K562 (cell line): ENCODE results near the gene LY6G6C. TPM values are rescaled to one million over a fixed set of nuclear protein-coding genes. Genes with fewer than 3 reads are reported as not detected.
A peak's percentile ranks its signal among the peaks of the same experiment; 100 is the strongest.

Experiments
- ASH1L ChIP-seq: fragments of 450-650 bp; IDR thresholded peaks from 2 replicates; pipeline ENCODE4 v1.6.1; 2018; ENCODE audit warnings: borderline replicate concordance, mild to moderate bottlenecking, low read depth; ENCODE audit not compliant: partially characterized antibody
- BCL6 ChIP-seq: fragments of 250-450 bp; sonication (Bioruptor Pico); IDR thresholded peaks from 2 replicates; pipeline ENCODE4 v1.4.0; 2020
- CHD1 ChIP-seq: fragments of 200-600 bp; sonication (generic); IDR thresholded peaks from one replicate; pipeline ENCODE4 v1.6.1; 2012; ENCODE audit warnings: mild to moderate bottlenecking, moderate library complexity, low read length, inconsistent platforms
- CSDE1 ChIP-seq, 2 experiments: fragments of 450-650 bp; IDR thresholded peaks; 2 replicates each; pipeline ENCODE4 v1.6.1; 2016; ENCODE audit warnings: mild to moderate bottlenecking in 1 of 2
- DMBX1 ChIP-seq: fragments of 250-450 bp; sonication (Bioruptor Pico); IDR thresholded peaks from 2 replicates; pipeline ENCODE4 v1.8.0; 2022; ENCODE audit warnings: inconsistent platforms, mild to moderate bottlenecking, moderate library complexity, borderline replicate concordance
- E2F1 ChIP-seq: sonication (generic); formaldehyde crosslinking; IDR thresholded peaks from 2 replicates; pipeline ENCODE4 v1.8.1; 2023; ENCODE audit warnings: mild to moderate bottlenecking, missing genetic modification reagents, moderate library complexity
- ELF2 ChIP-seq: fragments of 250-450 bp; sonication (Bioruptor Pico); IDR thresholded peaks from 2 replicates; pipeline ENCODE4 v1.5.0; 2021; ENCODE audit warnings: mild to moderate bottlenecking
- FOXM1 ChIP-seq, 2 experiments: fragments of 450-650 bp in 1 of 2; sonication (generic) in 1 of 2; formaldehyde crosslinking in 1 of 2; IDR thresholded peaks; 2 replicates each; pipeline versions ENCODE4 v1.6.1 to v1.9.0; 2017 to 2022; ENCODE audit warnings: low read depth in 2 of 2, mild to moderate bottlenecking in 2 of 2, missing genetic modification reagents in 1 of 2, moderate library complexity in 1 of 2
- KLF10 ChIP-seq: fragments of 250-450 bp; sonication (Bioruptor Pico); IDR thresholded peaks from 2 replicates; pipeline ENCODE4 v1.6.1; 2021; ENCODE audit warnings: matching md5 sums
- NFIC ChIP-seq: fragments of 450-650 bp; IDR thresholded peaks from 2 replicates; pipeline ENCODE4 v1.6.1; 2017; ENCODE audit warnings: mild to moderate bottlenecking, inconsistent platforms
- NR4A1 ChIP-seq, 2 experiments: fragments of 250-450 bp in 1 of 2; fragments of 450-650 bp in 1 of 2; sonication (Bioruptor Pico) in 1 of 2; IDR thresholded peaks; 2 replicates each; pipeline versions ENCODE4 v1.4.0 to v1.6.1; 2016 to 2020; ENCODE audit warnings: mild to moderate bottlenecking in 2 of 2, missing compliant biosample characterization in 1 of 2, missing genetic modification characterization in 1 of 2, moderate library complexity in 1 of 2
- RBBP5 ChIP-seq: fragments of 200-600 bp; sonication (generic); IDR thresholded peaks from 2 replicates; pipeline ENCODE4 v1.6.1; 2012; ENCODE audit warnings: borderline replicate concordance, mild to moderate bottlenecking, low read length, control low read depth, inconsistent platforms; ENCODE audit not compliant: insufficient read depth, poor library complexity, severe bottlenecking
- SMARCA5 ChIP-seq: fragments of 450-650 bp; IDR thresholded peaks from 2 replicates; pipeline ENCODE4 v1.6.1; 2016
- SRSF1 ChIP-seq: fragments of 200-400 bp; formaldehyde crosslinking; IDR thresholded peaks from 2 replicates; pipeline ENCODE4 v1.6.1; 2017; ENCODE audit warnings: mild to moderate bottlenecking, low read depth, low read length, moderate library complexity
- ZNF57 ChIP-seq: fragments of 450-650 bp; formaldehyde crosslinking; IDR thresholded peaks from 2 replicates; pipeline ENCODE4 v1.4.0; 2020; ENCODE audit warnings: mild to moderate bottlenecking, moderate library complexity
- ZNF583 ChIP-seq: fragments of 250-450 bp; sonication (Bioruptor Pico); IDR thresholded peaks from 2 replicates; pipeline ENCODE4 v1.4.0; 2020
- ZNF584 ChIP-seq: fragments of 200-800 bp; sonication (Bioruptor generic); IDR thresholded peaks from 2 replicates; pipeline ENCODE4 v1.6.1; 2016; ENCODE audit warnings: low read depth, mild to moderate bottlenecking, missing genetic modification characterization, missing compliant biosample characterization
- ZSCAN29 ChIP-seq: fragments of 450-650 bp; IDR thresholded peaks from 2 replicates; pipeline ENCODE4 v1.6.1; 2017
- polyA plus RNA-seq, 8 experiments: library from polyadenylated mRNA; depleted of rRNA in 4 of 8; stranded (reverse) in 5 of 8; unstranded in 3 of 8; fragments of >200 nt; fragmentation: Nextera tagmentation in 2 of 8; fragmentation: Illumina TruSeq in 1 of 8; extraction: Ambion mirVana in 2 of 8; extraction: Trizol in 1 of 8; gene quantifications; 2 replicates each; pipeline versions ENCODE4 v1.2.1 to v1.2.3, GENCODE V29; 2011 to 2014; ENCODE audit warnings: inconsistent platforms in 1 of 8, missing spikeins in 1 of 8
- total RNA-seq, 7 experiments: library from RNA; depleted of rRNA in 6 of 7; stranded (reverse); fragments of >200 nt in 6 of 7; fragmentation: Illumina TruSeq in 2 of 7; extraction: Trizol in 2 of 7; gene quantifications; 2 replicates each; pipeline versions ENCODE4 v1.2.1 to v1.2.3, GENCODE V29; 2011 to 2021; ENCODE audit warnings: low replicate concordance in 1 of 7
- TF ChIP-seq, protein P1 (sequence below): fragments of 450-650 bp; formaldehyde crosslinking; IDR thresholded peaks from 2 replicates; pipeline ENCODE4 v1.4.0; 2020; ENCODE audit warnings: mild to moderate bottlenecking
- TF ChIP-seq, protein P2 (sequence below): sonication (generic); formaldehyde crosslinking; IDR thresholded peaks from 2 replicates; pipeline ENCODE4 v1.8.1; 2023; ENCODE audit warnings: missing genetic modification reagents, mild to moderate bottlenecking, borderline replicate concordance

Gene LY6G6C
- total and polyA plus RNA-seq, 9 of the 15 experiments (the other 6 are each of a cell fraction or from before 2014, with no cell fraction given) = 0.06 to 0.20 TPM; not detected in 7

GRCh38 chr6:31734247-31734820, 12.8 kb upstream of the LY6G6C start (continued):
- TF ChIP-seq, protein P1, sequence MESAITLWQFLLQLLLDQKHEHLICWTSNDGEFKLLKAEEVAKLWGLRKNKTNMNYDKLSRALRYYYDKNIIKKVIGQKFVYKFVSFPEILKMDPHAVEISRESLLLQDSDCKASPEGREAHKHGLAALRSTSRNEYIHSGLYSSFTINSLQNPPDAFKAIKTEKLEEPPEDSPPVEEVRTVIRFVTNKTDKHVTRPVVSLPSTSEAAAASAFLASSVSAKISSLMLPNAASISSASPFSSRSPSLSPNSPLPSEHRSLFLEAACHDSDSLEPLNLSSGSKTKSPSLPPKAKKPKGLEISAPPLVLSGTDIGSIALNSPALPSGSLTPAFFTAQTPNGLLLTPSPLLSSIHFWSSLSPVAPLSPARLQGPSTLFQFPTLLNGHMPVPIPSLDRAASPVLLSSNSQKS (CRISPR knock-in tag) = no peak
- TF ChIP-seq NFIC = no peak
- TF ChIP-seq ZNF583 (CRISPR knock-in tag) = no peak
- no peak for TF ChIP-seq RBBP5
- 0 out of 2 replicates have a peak, but pooled peaks have one; percentile 46 for TF ChIP-seq KLF10 (CRISPR knock-in tag)
- TF ChIP-seq ELF2 (CRISPR knock-in tag) = 0 out of 2 replicates have a peak, but pooled peaks have one; percentile 41
- TF ChIP-seq ZNF57 (CRISPR knock-in tag) = 0 out of 2 replicates have a peak, but pooled peaks have one; percentile 6
- TF ChIP-seq NR4A1 (CRISPR knock-in tag; IDR thresholded peaks at IDR 0.05) = no peak
- peak; percentile 37; the same call in 1 of the 2 replicates for TF ChIP-seq NR4A1 (tag; IDR thresholded peaks at IDR 0.05)
- TF ChIP-seq ZNF584 (CRISPR knock-in tag) = no peak
- TF ChIP-seq CSDE1 (IDR thresholded peaks at IDR 0.05) = peak in 1 of 2 experiments; percentile 34; a peak in 1 of 4 replicates
- TF ChIP-seq E2F1 = peak; percentile 70; the same call in 1 of the 2 replicates
- TF ChIP-seq SRSF1 = no peak
- TF ChIP-seq FOXM1 (IDR thresholded peaks at IDR 0.05; ENCODE audit: low read depth) = no peak
- peak; percentile 40; the same call in 1 of the 2 replicates for TF ChIP-seq FOXM1 (CRISPR knock-in tag; IDR thresholded peaks at IDR 0.05; ENCODE audit: low read depth)
- TF ChIP-seq BCL6 (CRISPR knock-in tag) = 0 out of 2 replicates have a peak, but pooled peaks have one; percentile 5
- TF ChIP-seq, protein P2, sequence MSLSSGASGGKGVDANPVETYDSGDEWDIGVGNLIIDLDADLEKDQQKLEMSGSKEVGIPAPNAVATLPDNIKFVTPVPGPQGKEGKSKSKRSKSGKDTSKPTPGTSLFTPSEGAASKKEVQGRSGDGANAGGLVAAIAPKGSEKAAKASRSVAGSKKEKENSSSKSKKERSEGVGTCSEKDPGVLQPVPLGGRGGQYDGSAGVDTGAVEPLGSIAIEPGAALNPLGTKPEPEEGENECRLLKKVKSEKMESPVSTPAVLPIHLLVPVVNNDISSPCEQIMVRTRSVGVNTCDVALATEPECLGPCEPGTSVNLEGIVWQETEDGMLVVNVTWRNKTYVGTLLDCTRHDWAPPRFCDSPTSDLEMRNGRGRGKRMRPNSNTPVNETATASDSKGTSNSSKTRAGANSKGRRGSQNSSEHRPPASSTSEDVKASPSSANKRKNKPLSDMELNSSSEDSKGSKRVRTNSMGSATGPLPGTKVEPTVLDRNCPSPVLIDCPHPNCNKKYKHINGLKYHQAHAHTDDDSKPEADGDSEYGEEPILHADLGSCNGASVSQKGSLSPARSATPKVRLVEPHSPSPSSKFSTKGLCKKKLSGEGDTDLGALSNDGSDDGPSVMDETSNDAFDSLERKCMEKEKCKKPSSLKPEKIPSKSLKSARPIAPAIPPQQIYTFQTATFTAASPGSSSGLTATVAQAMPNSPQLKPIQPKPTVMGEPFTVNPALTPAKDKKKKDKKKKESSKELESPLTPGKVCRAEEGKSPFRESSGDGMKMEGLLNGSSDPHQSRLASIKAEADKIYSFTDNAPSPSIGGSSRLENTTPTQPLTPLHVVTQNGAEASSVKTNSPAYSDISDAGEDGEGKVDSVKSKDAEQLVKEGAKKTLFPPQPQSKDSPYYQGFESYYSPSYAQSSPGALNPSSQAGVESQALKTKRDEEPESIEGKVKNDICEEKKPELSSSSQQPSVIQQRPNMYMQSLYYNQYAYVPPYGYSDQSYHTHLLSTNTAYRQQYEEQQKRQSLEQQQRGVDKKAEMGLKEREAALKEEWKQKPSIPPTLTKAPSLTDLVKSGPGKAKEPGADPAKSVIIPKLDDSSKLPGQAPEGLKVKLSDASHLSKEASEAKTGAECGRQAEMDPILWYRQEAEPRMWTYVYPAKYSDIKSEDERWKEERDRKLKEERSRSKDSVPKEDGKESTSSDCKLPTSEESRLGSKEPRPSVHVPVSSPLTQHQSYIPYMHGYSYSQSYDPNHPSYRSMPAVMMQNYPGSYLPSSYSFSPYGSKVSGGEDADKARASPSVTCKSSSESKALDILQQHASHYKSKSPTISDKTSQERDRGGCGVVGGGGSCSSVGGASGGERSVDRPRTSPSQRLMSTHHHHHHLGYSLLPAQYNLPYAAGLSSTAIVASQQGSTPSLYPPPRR (CRISPR knock-in tag) = peak; percentile 86
- peak; percentile 44; the same call in 1 of the 2 replicates for TF ChIP-seq SMARCA5
- TF ChIP-seq CHD1 = peak; percentile 20
- TF ChIP-seq ZSCAN29 = no peak
- no peak for TF ChIP-seq ASH1L
- peak; percentile 66 for TF ChIP-seq DMBX1 (CRISPR knock-in tag)
